Keratinocyte (primary cell): ENCODE measurements around the gene CYTIP. TPM values are rescaled to one million over a fixed set of nuclear protein-coding genes. Genes with fewer than 3 reads are reported as not detected.

Source experiments
- DNase-seq: peaks from one replicate; pipeline ENCODE4 v3.0.0-alpha.2; 2011; ENCODE audit warnings: low read depth, missing footprints, low spot score
- FAIRE-seq: peaks from 2 replicates; lab custom pipeline; 2011; peaks lifted over from hg19 to GRCh38; lab: Jason Lieb, UNC
- H2AFZ ChIP-seq: 2 replicates; pipeline ENCODE4 v1.6.0; 2012; ENCODE audit warnings: low read length, control low read depth, inconsistent platforms; ENCODE audit not compliant: control insufficient read depth
- H3K27ac ChIP-seq: 2 replicates; pipeline ENCODE4 v1.5.1; 2011; ENCODE audit warnings: low read length; ENCODE audit not compliant: control insufficient read depth, insufficient read depth
- H3K27me3 ChIP-seq: 3 replicates; pipeline ENCODE4 v1.6.0; 2011; ENCODE audit warnings: low read length; ENCODE audit not compliant: control insufficient read depth, insufficient read depth; ENCODE audit errors: extremely low read depth
- H3K36me3 ChIP-seq, 2 experiments: 2 replicates in 1 of 2; 3 replicates in 1 of 2; pipeline ENCODE4 v1.5.1; 2011; ENCODE audit warnings: low read length in 2 of 2, mild to moderate bottlenecking in 1 of 2; ENCODE audit not compliant: control insufficient read depth in 2 of 2, insufficient read depth in 2 of 2; ENCODE audit errors: extremely low read depth in 1 of 2
- H3K4me1 ChIP-seq: 3 replicates; pipeline ENCODE4 v1.5.1; 2011; ENCODE audit warnings: low read length; ENCODE audit not compliant: control insufficient read depth, insufficient read depth; ENCODE audit errors: extremely low read depth
- H3K4me2 ChIP-seq: 3 replicates; pipeline ENCODE4 v1.6.0; 2011; ENCODE audit warnings: low read depth, low read length; ENCODE audit not compliant: control insufficient read depth, insufficient read depth; ENCODE audit errors: extremely low read depth
- H3K4me3 ChIP-seq, 3 experiments: fragments of 200-600 bp in 1 of 3; sonication (generic) in 1 of 3; 2 replicates in 2 of 3; 3 replicates in 1 of 3; pipeline ENCODE4 v1.5.1; 2011 to 2016; ENCODE audit warnings: low read length in 3 of 3, mild to moderate bottlenecking in 3 of 3, control low read depth in 2 of 3, inconsistent platforms in 1 of 3, low read depth in 1 of 3, mixed read lengths in 1 of 3, mixed run types in 1 of 3, moderate library complexity in 1 of 3; ENCODE audit not compliant: control insufficient read depth in 2 of 3, insufficient read depth in 2 of 3; ENCODE audit errors: extremely low read depth in 1 of 3
- H3K79me2 ChIP-seq: 2 replicates; pipeline ENCODE4 v1.6.0; 2012; ENCODE audit warnings: low read length; ENCODE audit not compliant: control insufficient read depth, insufficient read depth
- H3K9ac ChIP-seq: 3 replicates; pipeline ENCODE4 v1.6.0; 2011; ENCODE audit warnings: low read length; ENCODE audit not compliant: control insufficient read depth, insufficient read depth; ENCODE audit errors: extremely low read depth
- H3K9me1 ChIP-seq: 3 replicates; pipeline ENCODE4 v1.6.0; 2011; ENCODE audit warnings: low read length; ENCODE audit not compliant: control insufficient read depth, insufficient read depth; ENCODE audit errors: extremely low read depth
- H3K9me3 ChIP-seq: 2 replicates; pipeline ENCODE4 v1.5.1; 2012; ENCODE audit warnings: low read depth, low read length; ENCODE audit not compliant: control insufficient read depth
- H4K20me1 ChIP-seq: 3 replicates; pipeline ENCODE4 v1.6.0; 2011; ENCODE audit warnings: low read length; ENCODE audit not compliant: control insufficient read depth, insufficient read depth; ENCODE audit errors: extremely low read depth
- EZH2 ChIP-seq: IDR thresholded peaks from one replicate; pipeline ENCODE4 v1.6.1; 2012; ENCODE audit warnings: inconsistent platforms, mild to moderate bottlenecking, low read length, moderate library complexity
- dilution Hi-C: fragments of 300-500 bp; cut with MboI; formaldehyde crosslinking; loops from one replicate; pipeline ENCODE4 v1.7.0; 2020; ENCODE audit warnings: low sequenced_read_pairs; ENCODE audit not compliant: extremely low pct_ligation_motif_present
- polyA plus RNA-seq, 5 experiments: library from polyadenylated mRNA; depleted of rRNA in 3 of 5; stranded (reverse) in 3 of 5; stranded (forward) in 1 of 5; unstranded in 1 of 5; fragments of >200 nt; gene quantifications; 1 replicate in 1 of 5; 2 replicates in 3 of 5; 3 replicates in 1 of 5; pipeline versions ENCODE4 v1.2.1 to v1.2.3, GENCODE V29; 2011 to 2012; ENCODE audit warnings: missing spikeins in 2 of 5, low read depth in 1 of 5, low replicate concordance in 1 of 5
- TF ChIP-seq, protein P1 (sequence below), 3 experiments: IDR thresholded peaks in 1 of 3; conservative IDR thresholded peaks in 1 of 3; optimal IDR thresholded peaks in 1 of 3; 2 replicates in 2 of 3; 3 replicates in 1 of 3; pipeline versions ENCODE3 to v1.5.1; 2011; ENCODE audit warnings: low read length in 3 of 3, mild to moderate bottlenecking in 3 of 3, moderate library complexity in 2 of 3, control low read depth in 1 of 3, inconsistent platforms in 1 of 3; ENCODE audit not compliant: insufficient read depth in 2 of 3; ENCODE audit errors: extremely low read depth in 1 of 3

The CYTIP gene
- polyA plus RNA-seq, 1 donor (not counting 4 experiments of a cell fraction or from before 2014, with no cell fraction given) = 0.21 TPM

DNA sequence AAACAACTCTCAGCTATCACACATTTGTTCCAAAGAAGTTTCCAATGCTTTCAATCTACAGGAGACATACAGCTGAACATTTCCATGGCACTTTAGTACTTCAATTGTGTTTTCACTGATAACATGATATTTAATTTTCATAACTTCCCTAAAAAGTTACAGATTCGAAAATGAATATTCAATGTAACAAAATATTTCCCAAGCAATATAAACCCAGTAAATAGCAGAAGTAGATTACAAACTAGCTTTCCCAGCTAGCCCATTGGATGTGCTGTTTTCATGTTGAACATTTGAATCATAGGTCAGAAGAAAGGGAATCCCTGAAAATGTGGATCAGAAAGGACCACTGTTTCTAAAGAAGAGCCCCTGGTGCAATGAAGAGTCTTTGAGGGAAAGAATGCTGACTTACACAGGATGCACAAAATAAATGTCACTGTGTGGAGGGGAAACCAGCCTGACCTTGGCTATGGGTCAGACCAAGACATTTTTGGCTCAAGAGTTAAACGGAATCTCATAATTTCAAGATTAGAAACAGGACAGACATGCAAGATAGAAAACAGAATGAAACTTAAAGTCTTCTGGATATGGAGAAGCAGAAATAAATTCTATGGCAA, 22.5 kb downstream of the CYTIP start:
- H3K9me1 ChIP-seq = no peaks in the 10 kb centered on the region
- H3K36me3 ChIP-seq = no peaks in the 10 kb centered on the region
- DNase-seq (no peak), FAIRE-seq (no peak)
- no peak overlapping the region for H2AFZ ChIP-seq
- no peaks in the 10 kb centered on the region for H3K79me2 ChIP-seq
- H3K4me1 ChIP-seq = no peaks in the 10 kb centered on the region
- no peak overlapping the region for H3K9ac ChIP-seq
- H3K4me2 ChIP-seq = no peak overlapping the region
- no peaks in the 10 kb centered on the region for H4K20me1 ChIP-seq
- no peaks in the 10 kb centered on the region for H3K9me3 ChIP-seq
- dilution Hi-C loops = no loop called here
- no peak for TF ChIP-seq EZH2
- TF ChIP-seq, protein P1, sequence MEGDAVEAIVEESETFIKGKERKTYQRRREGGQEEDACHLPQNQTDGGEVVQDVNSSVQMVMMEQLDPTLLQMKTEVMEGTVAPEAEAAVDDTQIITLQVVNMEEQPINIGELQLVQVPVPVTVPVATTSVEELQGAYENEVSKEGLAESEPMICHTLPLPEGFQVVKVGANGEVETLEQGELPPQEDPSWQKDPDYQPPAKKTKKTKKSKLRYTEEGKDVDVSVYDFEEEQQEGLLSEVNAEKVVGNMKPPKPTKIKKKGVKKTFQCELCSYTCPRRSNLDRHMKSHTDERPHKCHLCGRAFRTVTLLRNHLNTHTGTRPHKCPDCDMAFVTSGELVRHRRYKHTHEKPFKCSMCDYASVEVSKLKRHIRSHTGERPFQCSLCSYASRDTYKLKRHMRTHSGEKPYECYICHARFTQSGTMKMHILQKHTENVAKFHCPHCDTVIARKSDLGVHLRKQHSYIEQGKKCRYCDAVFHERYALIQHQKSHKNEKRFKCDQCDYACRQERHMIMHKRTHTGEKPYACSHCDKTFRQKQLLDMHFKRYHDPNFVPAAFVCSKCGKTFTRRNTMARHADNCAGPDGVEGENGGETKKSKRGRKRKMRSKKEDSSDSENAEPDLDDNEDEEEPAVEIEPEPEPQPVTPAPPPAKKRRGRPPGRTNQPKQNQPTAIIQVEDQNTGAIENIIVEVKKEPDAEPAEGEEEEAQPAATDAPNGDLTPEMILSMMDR (optimal IDR thresholded peaks at IDR 0.05 in 1 of 3, IDR thresholded peaks at IDR 0.05 in 1 of 3, conservative IDR thresholded peaks at IDR 0.05 in 1 of 3; ENCODE audit: extremely low read depth in 1 of 3, insufficient read depth in 2 of 3, low read length in 3 of 3) = no peak
- no peaks in the 10 kb centered on the region for H3K27me3 ChIP-seq
- no peak overlapping the region for H3K4me3 ChIP-seq
- H3K27ac ChIP-seq = no peak overlapping the region

DNA sequence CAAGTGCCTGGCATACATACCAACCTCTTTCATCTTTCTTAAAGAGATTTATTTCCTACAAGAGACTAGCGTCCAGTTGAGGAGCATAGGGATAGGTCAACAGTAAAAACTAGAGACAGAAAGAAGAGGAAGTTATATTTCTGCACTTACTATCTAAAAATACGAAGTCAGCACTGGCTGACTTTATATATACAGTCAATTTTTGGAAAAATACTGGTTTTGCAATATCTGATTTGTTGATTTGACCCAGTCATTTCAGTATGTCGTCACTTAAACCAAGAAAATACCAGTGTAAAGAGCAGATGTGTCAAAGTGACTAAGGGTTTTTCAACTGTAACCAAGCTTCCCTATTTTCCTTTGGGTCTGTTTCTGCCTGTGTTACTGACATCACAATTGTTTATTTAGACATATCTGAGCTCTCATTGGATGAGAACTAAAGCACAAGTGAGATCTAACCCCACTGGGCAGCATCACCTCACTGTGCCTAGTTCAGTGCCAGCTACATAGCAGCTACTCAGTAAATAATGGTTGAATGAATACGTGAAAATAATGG, 23.0 kb downstream of the CYTIP start:
- Histone ChIP-seq H3K4me2 (no peak overlapping the region), H4K20me1 (no peaks in the 10 kb centered on the region), H3K9ac (no peak overlapping the region), H3K79me2 (no peaks in the 10 kb centered on the region), H3K27ac (no peak overlapping the region), H2AFZ (no peak overlapping the region), H3K27me3 (no peaks in the 10 kb centered on the region), H3K9me1 (no peaks in the 10 kb centered on the region), H3K9me3 (no peaks in the 10 kb centered on the region), H3K4me3 (no peak overlapping the region), H3K4me1 (no peaks in the 10 kb centered on the region), H3K36me3 (no peaks in the 10 kb centered on the region)
- FAIRE-seq = no peak
- DNase-seq = no peak
- dilution Hi-C loops = no loop called here
- TF ChIP-seq EZH2 = no peak
